ENCODE measurements around the gene TPRX2. TPM values are rescaled to one million over a fixed set of nuclear protein-coding genes. Genes with fewer than 3 reads are reported as not detected.

Gene TPRX2
- polyA plus RNA-seq, 1 donor from 2014 or later, result not detected

DNA sequence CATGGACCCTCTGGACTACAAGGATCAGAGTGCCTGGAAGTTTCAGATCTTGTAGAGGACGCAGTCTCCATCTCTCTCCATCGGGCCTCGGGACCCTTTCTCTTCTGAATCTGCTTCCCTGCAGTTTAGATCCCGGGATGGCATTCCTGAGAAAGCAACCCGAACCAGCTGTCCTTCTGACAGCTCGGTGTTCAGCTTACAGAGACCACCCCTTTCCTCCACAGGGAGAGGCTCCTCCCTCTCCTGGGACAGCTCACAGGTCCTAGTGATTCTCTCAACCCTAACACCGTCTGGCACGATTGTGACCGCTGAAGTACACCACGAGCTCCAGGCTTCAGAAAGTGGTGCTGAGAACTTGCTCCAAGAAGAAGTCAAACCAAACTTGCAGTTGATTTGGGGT is 19.1 kb upstream of the TPRX2 start:
- H3K36me3 ChIP-seq (ENCODE audit: insufficient read depth, low read length), result no peaks in the 10 kb centered on the region
- TF ChIP-seq TAF1 (IDR thresholded peaks at IDR 0.05; ENCODE audit: low read depth) (no peak), RAD21 (conservative IDR thresholded peaks at IDR 0.05) (no peak), EZH2 (IDR thresholded peaks at IDR 0.05; ENCODE audit: borderline replicate concordance, insufficient read depth, low read length, poor library complexity, severe bottlenecking) (no peak), CTCF (IDR thresholded peaks at IDR 0.05; ENCODE audit: poor library complexity, severe bottlenecking) (no peak), SMC3 (conservative IDR thresholded peaks at IDR 0.05; ENCODE audit: poor library complexity) (no peak), POLR2AphosphoS5 (IDR thresholded peaks at IDR 0.05) (no peak), REST (IDR thresholded peaks at IDR 0.05; ENCODE audit: borderline replicate concordance) (no peak), EP300 (conservative IDR thresholded peaks at IDR 0.05; ENCODE audit: poor library complexity, severe bottlenecking) (no peak), MXI1 (conservative IDR thresholded peaks at IDR 0.05; ENCODE audit: poor library complexity, severe bottlenecking) (no peak)
- H2AFZ ChIP-seq (ENCODE audit: low read depth, low read length), result no peak overlapping the region
- H4K20me1 ChIP-seq (ENCODE audit: insufficient read depth), result no peaks in the 10 kb centered on the region
- no peaks in the 10 kb centered on the region for H3K27me3 ChIP-seq (ENCODE audit: insufficient read depth, low read depth, low read length)
- H3K9me2 ChIP-seq (ENCODE audit: insufficient read depth, low read length), result no peaks in the 10 kb centered on the region
- no peaks in the 10 kb centered on the region for H3K79me2 ChIP-seq (replicated peaks; ENCODE audit: insufficient read depth, low read length)
- no peak overlapping the region for H3K27ac ChIP-seq (ENCODE audit: low read length)
- no peak overlapping the region for H3K9ac ChIP-seq (ENCODE audit: low read length)
- no peak overlapping the region for H3K4me2 ChIP-seq (ENCODE audit: low read length)
- H3K9me3 ChIP-seq (ENCODE audit: low read length), result no peaks in the 10 kb centered on the region
- no peaks in the 10 kb centered on the region for H3F3A ChIP-seq (ENCODE audit: insufficient read depth, low read length, poor library complexity, severe bottlenecking)
- no peak overlapping the region for H3K4me3 ChIP-seq (ENCODE audit: low read length)

DNA sequence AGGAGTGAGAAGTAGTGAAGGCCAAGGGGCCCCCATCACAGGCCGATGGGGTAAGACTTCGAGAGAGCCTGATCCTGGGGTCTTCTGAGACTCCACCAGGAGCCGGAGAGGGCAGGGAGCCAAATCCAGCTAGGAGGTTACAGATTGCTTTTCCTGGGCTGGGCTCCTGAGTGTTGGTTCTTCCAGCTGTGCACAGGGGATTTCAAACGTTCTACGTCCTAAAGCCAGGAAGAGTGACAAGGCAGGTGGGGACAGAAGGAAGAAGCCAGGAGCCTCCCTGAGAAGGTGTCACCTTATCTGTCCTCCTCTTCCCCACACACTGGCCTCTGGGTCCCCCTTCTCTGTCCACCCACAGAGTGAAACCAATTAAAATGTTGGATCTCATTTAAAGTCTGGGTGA is 16.1 kb upstream of the TPRX2 start:
- Histone ChIP-seq H3K36me3 (ENCODE audit: insufficient read depth, low read length) (no peaks in the 10 kb centered on the region), H2AFZ (ENCODE audit: low read depth, low read length) (no peak overlapping the region), H4K20me1 (ENCODE audit: insufficient read depth) (no peaks in the 10 kb centered on the region), H3K27ac (ENCODE audit: low read length) (no peak overlapping the region), H3F3A (ENCODE audit: insufficient read depth, low read length, poor library complexity, severe bottlenecking) (no peaks in the 10 kb centered on the region), H3K4me3 (ENCODE audit: low read length) (no peak overlapping the region), H3K27me3 (ENCODE audit: insufficient read depth, low read depth, low read length) (no peaks in the 10 kb centered on the region), H3K9me3 (ENCODE audit: low read length) (no peaks in the 10 kb centered on the region), H3K4me2 (ENCODE audit: low read length) (no peak overlapping the region), H3K9me2 (ENCODE audit: insufficient read depth, low read length) (no peaks in the 10 kb centered on the region), H3K79me2 (replicated peaks; ENCODE audit: insufficient read depth, low read length) (no peaks in the 10 kb centered on the region), H3K9ac (ENCODE audit: low read length) (no peak overlapping the region)
- no peak for TF ChIP-seq REST (IDR thresholded peaks at IDR 0.05; ENCODE audit: borderline replicate concordance)
- TF ChIP-seq EP300 (conservative IDR thresholded peaks at IDR 0.05; ENCODE audit: poor library complexity, severe bottlenecking), result no peak
- no peak for TF ChIP-seq CTCF (IDR thresholded peaks at IDR 0.05; ENCODE audit: poor library complexity, severe bottlenecking)
- TF ChIP-seq EZH2 (IDR thresholded peaks at IDR 0.05; ENCODE audit: borderline replicate concordance, insufficient read depth, low read length, poor library complexity, severe bottlenecking), result no peak
- TF ChIP-seq MXI1 (conservative IDR thresholded peaks at IDR 0.05; ENCODE audit: poor library complexity, severe bottlenecking), result no peak
- TF ChIP-seq SMC3 (conservative IDR thresholded peaks at IDR 0.05; ENCODE audit: poor library complexity), result no peak
- TF ChIP-seq TAF1 (IDR thresholded peaks at IDR 0.05; ENCODE audit: low read depth), result no peak
